ENCODE results near the gene CD47.

GRCh38 chr3:108028896-108029295 is 61.9 kb downstream of the CD47 start:
- TF ChIP-seq CTCF (IDR thresholded peaks at IDR 0.05): no peak
- no peak for TF ChIP-seq POLR2A (IDR thresholded peaks at IDR 0.05)
